ENCODE data around the gene COL3A1. TPM values are rescaled to one million over a fixed set of nuclear protein-coding genes. Genes with fewer than 3 reads are reported as not detected.
A peak's percentile ranks its signal among the peaks of the same experiment; 100 is the strongest.

The COL3A1 gene
- polyA plus RNA-seq, 4 donors: 2.0 to 648 (median 59.6) TPM

GRCh38 chr2:188969236-188969635, 4.9 kb upstream of the COL3A1 start:
- no peaks in the 10 kb centered on the region for H3K4me1 ChIP-seq (ENCODE audit: control insufficient read depth in 3 of 3, insufficient read depth in 2 of 3, low read depth in 1 of 3, low read length in 2 of 3)
- H3K4me3 ChIP-seq (ENCODE audit: low read depth in 1 of 3, low read length in 3 of 3): no peak overlapping the region
- H3K9me3 ChIP-seq (ENCODE audit: control insufficient read depth in 2 of 2, insufficient read depth in 1 of 2, low read depth in 1 of 2, low read length in 1 of 2): no peaks in the 10 kb centered on the region
- FAIRE-seq: no peak
- peak overlapping the region in 1 of 3 donors; percentile 24 for H3K27ac ChIP-seq (ENCODE audit: low read depth in 1 of 3, low read length in 2 of 3)
- H3K36me3 ChIP-seq (ENCODE audit: control insufficient read depth in 3 of 3, insufficient read depth in 2 of 3, low read depth in 1 of 3, low read length in 3 of 3): no peaks in the 10 kb centered on the region
- no peak for DNase-seq
- H3K27me3 ChIP-seq (ENCODE audit: control insufficient read depth in 3 of 3, insufficient read depth in 3 of 3, low read length in 3 of 3): no peaks in the 10 kb centered on the region
- 56 to 80% (median 67%) methylated on average over 3 of the region's 3 CpGs for WGBS, 3 donors

- 73 to 77% (median 75%) methylated on average over 2 of the region's 2 CpGs for WGBS, 3 donors
- Histone ChIP-seq H3K36me3 (ENCODE audit: control insufficient read depth in 3 of 3, insufficient read depth in 2 of 3, low read depth in 1 of 3, low read length in 3 of 3) (no peaks in the 10 kb centered on the region), H3K27me3 (ENCODE audit: control insufficient read depth in 3 of 3, insufficient read depth in 3 of 3, low read length in 3 of 3) (no peaks in the 10 kb centered on the region), H3K9me3 (ENCODE audit: control insufficient read depth in 2 of 2, insufficient read depth in 1 of 2, low read depth in 1 of 2, low read length in 1 of 2) (no peaks in the 10 kb centered on the region), H3K4me3 (ENCODE audit: low read depth in 1 of 3, low read length in 3 of 3) (no peak overlapping the region), H3K27ac (ENCODE audit: low read depth in 1 of 3, low read length in 2 of 3) (no peak overlapping the region), H3K4me1 (ENCODE audit: control insufficient read depth in 3 of 3, insufficient read depth in 2 of 3, low read depth in 1 of 3, low read length in 2 of 3) (no peaks in the 10 kb centered on the region)
- DNase-seq (no peak), FAIRE-seq (no peak)
Measured at GRCh38 chr2:188969651-188970050, 4.5 kb upstream of the COL3A1 start.

DNA sequence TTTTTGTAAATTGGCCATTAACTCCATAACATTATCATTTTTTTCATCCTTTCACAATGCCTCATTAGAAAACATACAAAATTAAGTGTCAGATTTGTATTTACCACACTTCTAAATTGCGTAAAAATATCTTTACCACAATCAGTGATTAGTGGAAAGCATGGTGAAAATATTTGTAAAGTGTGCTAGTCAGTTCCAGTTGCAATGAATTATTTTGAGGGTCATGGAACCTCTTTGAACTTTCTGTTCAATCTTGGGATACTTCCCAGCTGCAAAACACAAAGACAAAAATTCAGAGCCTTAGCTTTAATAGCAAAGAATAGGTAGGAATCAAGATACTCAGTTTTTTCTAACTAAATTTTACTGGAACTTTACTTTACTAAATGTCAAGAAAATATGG, 4.0 kb upstream of the COL3A1 start:
- H3K27ac ChIP-seq (ENCODE audit: low read depth in 1 of 3, low read length in 2 of 3): no peak overlapping the region

GRCh38 chr2:188971432-188971861, 2.7 kb upstream of the COL3A1 start:
- no peaks in the 10 kb centered on the region for H3K36me3 ChIP-seq (ENCODE audit: control insufficient read depth in 3 of 3, insufficient read depth in 2 of 3, low read depth in 1 of 3, low read length in 3 of 3)
- H3K27me3 ChIP-seq (ENCODE audit: control insufficient read depth in 3 of 3, insufficient read depth in 3 of 3, low read length in 3 of 3): no peaks in the 10 kb centered on the region
- no peak for FAIRE-seq
- H3K9me3 ChIP-seq (ENCODE audit: control insufficient read depth in 2 of 2, insufficient read depth in 1 of 2, low read depth in 1 of 2, low read length in 1 of 2): no peaks in the 10 kb centered on the region
- no peaks in the 10 kb centered on the region for H3K4me1 ChIP-seq (ENCODE audit: control insufficient read depth in 3 of 3, insufficient read depth in 2 of 3, low read depth in 1 of 3, low read length in 2 of 3)
- no peak overlapping the region for H3K4me3 ChIP-seq (ENCODE audit: low read depth in 1 of 3, low read length in 3 of 3)
- no peak for DNase-seq
- H3K27ac ChIP-seq (ENCODE audit: low read depth in 1 of 3, low read length in 2 of 3): no peak overlapping the region
- 64 to 95% (median 69%) methylated on average over 1 of the region's 1 CpG for WGBS, 3 donors

More for the DNA sequence above, 4.0 kb upstream of the COL3A1 start:
- FAIRE-seq: no peak
- H3K27me3 ChIP-seq (ENCODE audit: control insufficient read depth in 3 of 3, insufficient read depth in 3 of 3, low read length in 3 of 3): no peaks in the 10 kb centered on the region
- no peak for DNase-seq
- 59 to 75% (median 74%) methylated on average over 1 of the region's 1 CpG for WGBS, 3 donors
- H3K4me3 ChIP-seq (ENCODE audit: low read depth in 1 of 3, low read length in 3 of 3): no peak overlapping the region
- no peaks in the 10 kb centered on the region for H3K4me1 ChIP-seq (ENCODE audit: control insufficient read depth in 3 of 3, insufficient read depth in 2 of 3, low read depth in 1 of 3, low read length in 2 of 3)
- no peaks in the 10 kb centered on the region for H3K9me3 ChIP-seq (ENCODE audit: control insufficient read depth in 2 of 2, insufficient read depth in 1 of 2, low read depth in 1 of 2, low read length in 1 of 2)
- no peaks in the 10 kb centered on the region for H3K36me3 ChIP-seq (ENCODE audit: control insufficient read depth in 3 of 3, insufficient read depth in 2 of 3, low read depth in 1 of 3, low read length in 3 of 3)

- H3K36me3 ChIP-seq (ENCODE audit: control insufficient read depth in 3 of 3, insufficient read depth in 2 of 3, low read depth in 1 of 3, low read length in 3 of 3): no peaks in the 10 kb centered on the region
- peak overlapping the region in 2 of 3 donors; percentile 52 to 83 for H3K27ac ChIP-seq (ENCODE audit: low read depth in 1 of 3, low read length in 2 of 3)
- no peaks in the 10 kb centered on the region for H3K27me3 ChIP-seq (ENCODE audit: control insufficient read depth in 3 of 3, insufficient read depth in 3 of 3, low read length in 3 of 3)
- no peak overlapping the region for H3K4me3 ChIP-seq (ENCODE audit: low read depth in 1 of 3, low read length in 3 of 3)
- H3K9me3 ChIP-seq (ENCODE audit: control insufficient read depth in 2 of 2, insufficient read depth in 1 of 2, low read depth in 1 of 2, low read length in 1 of 2): no peaks in the 10 kb centered on the region
- FAIRE-seq: no peak
- no peaks in the 10 kb centered on the region for H3K4me1 ChIP-seq (ENCODE audit: control insufficient read depth in 3 of 3, insufficient read depth in 2 of 3, low read depth in 1 of 3, low read length in 2 of 3)
- WGBS, 3 donors: 57 to 80% (median 72%) methylated on average over 3 of the region's 3 CpGs
- no peak for DNase-seq
Measured at GRCh38 chr2:188973641-188974040, 532 bp upstream of the COL3A1 start.

DNA sequence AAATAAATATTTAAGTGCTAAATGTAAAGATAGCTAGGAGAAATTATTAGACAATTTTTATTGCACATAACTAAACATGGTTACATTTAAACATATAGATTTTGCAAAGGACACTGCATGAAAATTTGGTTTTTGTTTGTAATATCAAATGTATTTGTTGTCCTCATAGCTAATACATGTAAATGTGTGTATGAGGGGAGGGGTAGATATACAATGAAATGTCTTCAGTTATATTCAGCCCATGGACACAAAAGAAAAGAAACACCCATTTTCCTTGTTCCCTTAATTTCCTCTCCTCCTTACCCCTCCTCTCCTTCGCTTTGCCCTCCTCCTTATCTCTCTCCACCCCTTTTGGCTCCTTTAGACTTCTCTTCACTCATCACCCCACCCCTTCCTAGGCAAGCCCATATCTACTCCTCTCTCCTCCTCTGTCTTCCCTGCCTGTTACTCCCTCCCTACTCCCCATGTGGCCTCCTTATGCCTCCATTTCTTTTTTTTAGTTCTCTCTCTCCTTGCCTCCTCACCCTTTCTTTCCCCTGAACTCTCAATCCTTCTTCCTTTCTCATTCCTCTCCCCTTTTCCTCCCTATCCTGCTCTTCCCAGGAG, 1.4 kb downstream of the COL3A1 start:
- DNase-seq (peak; percentile 5 to 35), FAIRE-seq (peak; percentile 15)
- no peaks in the 10 kb centered on the region for H3K36me3 ChIP-seq (ENCODE audit: control insufficient read depth in 3 of 3, insufficient read depth in 2 of 3, low read depth in 1 of 3, low read length in 3 of 3)

DNA sequence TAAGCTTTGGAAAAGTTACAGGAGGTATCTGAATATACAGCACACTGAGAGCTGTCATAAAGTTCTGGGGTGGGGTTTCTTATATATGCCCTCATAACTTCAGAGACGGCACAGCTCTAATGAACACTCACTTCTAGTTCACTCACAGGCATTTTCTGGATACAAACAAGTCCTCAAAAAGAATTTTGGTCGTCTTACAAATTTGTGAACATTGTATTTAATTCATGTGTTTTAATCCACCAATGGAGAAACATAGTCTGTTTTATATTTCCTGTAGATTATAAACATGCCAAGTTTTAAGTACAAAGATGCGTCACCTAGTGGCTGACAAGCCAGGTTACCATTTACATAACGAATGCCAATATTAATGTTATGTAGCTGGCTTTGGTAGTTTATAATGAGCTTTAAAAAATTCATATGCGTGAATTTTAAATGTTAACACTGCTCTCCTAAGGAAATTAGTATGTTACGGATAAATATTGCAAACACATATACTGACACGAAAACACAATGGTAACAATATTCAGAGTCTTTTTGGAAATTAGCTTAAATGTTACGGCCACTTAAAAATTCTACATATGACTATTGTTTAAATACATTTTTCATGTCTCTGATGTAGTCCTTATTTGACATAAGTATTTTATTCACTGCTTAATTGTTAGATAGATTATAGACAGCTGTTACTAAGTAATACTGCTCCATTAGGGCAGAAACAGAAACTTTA, 2.5 kb downstream of the COL3A1 start:
- H3K36me3 ChIP-seq (ENCODE audit: control insufficient read depth in 3 of 3, insufficient read depth in 2 of 3, low read depth in 1 of 3, low read length in 3 of 3): no peaks in the 10 kb centered on the region
- peak overlapping the region in 1 of 3 donors; percentile 83 for H3K27ac ChIP-seq (ENCODE audit: low read depth in 1 of 3, low read length in 2 of 3)
- no peaks in the 10 kb centered on the region for H3K27me3 ChIP-seq (ENCODE audit: control insufficient read depth in 3 of 3, insufficient read depth in 3 of 3, low read length in 3 of 3)
- peak overlapping the region in 1 of 3 donors; percentile 62 for H3K4me3 ChIP-seq (ENCODE audit: low read depth in 1 of 3, low read length in 3 of 3)
- FAIRE-seq: peak; percentile 19
- H3K9me3 ChIP-seq (ENCODE audit: control insufficient read depth in 2 of 2, insufficient read depth in 1 of 2, low read depth in 1 of 2, low read length in 1 of 2): no peaks in the 10 kb centered on the region
- H3K4me1 ChIP-seq (ENCODE audit: control insufficient read depth in 3 of 3, insufficient read depth in 2 of 3, low read depth in 1 of 3, low read length in 2 of 3): no peaks in the 10 kb centered on the region
- DNase-seq: peak in 1 of 2 donors; percentile 23
- WGBS, 3 donors: 51 to 62% (median 61%) methylated on average over 8 of the region's 8 CpGs

More for the DNA sequence above, 1.4 kb downstream of the COL3A1 start:
- H3K27me3 ChIP-seq (ENCODE audit: control insufficient read depth in 3 of 3, insufficient read depth in 3 of 3, low read length in 3 of 3): no peaks in the 10 kb centered on the region
- no peaks in the 10 kb centered on the region for H3K9me3 ChIP-seq (ENCODE audit: control insufficient read depth in 2 of 2, insufficient read depth in 1 of 2, low read depth in 1 of 2, low read length in 1 of 2)
- H3K4me3 ChIP-seq (ENCODE audit: low read depth in 1 of 3, low read length in 3 of 3): peak overlapping the region in 1 of 3 donors; percentile 62
- WGBS, 3 donors: 11 to 21% (median 14%) methylated on average over 1 of the region's 1 CpG
- H3K27ac ChIP-seq (ENCODE audit: low read depth in 1 of 3, low read length in 2 of 3): peak overlapping the region in 2 of 3 donors; percentile 62 to 83
- H3K4me1 ChIP-seq (ENCODE audit: control insufficient read depth in 3 of 3, insufficient read depth in 2 of 3, low read depth in 1 of 3, low read length in 2 of 3): no peaks in the 10 kb centered on the region

DNA sequence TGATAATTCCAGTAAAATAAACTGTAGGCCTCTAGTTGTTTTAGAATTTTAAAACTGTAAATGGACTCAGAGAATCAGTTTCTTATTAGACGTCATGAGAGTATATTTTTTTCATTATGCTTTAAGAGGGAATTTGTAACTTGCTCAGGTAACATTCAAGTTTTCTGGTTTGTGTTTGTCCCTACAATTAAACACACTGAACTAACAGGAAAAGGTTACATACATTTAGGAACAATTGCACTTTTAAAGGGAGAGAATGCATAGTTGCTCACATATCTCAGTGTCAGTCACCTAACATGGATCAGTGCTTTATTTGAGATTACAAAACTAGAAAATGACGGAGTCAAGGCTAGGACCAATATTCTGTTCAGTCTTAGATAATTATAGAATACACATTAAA, 3.1 kb downstream of the COL3A1 start:
- DNase-seq: no peak
- no peaks in the 10 kb centered on the region for H3K4me1 ChIP-seq (ENCODE audit: control insufficient read depth in 3 of 3, insufficient read depth in 2 of 3, low read depth in 1 of 3, low read length in 2 of 3)

More for the DNA sequence above, 3.1 kb downstream of the COL3A1 start:
- no peak for FAIRE-seq
- Histone ChIP-seq H3K27me3 (ENCODE audit: control insufficient read depth in 3 of 3, insufficient read depth in 3 of 3, low read length in 3 of 3) (no peaks in the 10 kb centered on the region), H3K27ac (ENCODE audit: low read depth in 1 of 3, low read length in 2 of 3) (peak overlapping the region in 1 of 3 donors; percentile 83), H3K4me3 (ENCODE audit: low read depth in 1 of 3, low read length in 3 of 3) (peak overlapping the region in 1 of 3 donors; percentile 27), H3K9me3 (ENCODE audit: control insufficient read depth in 2 of 2, insufficient read depth in 1 of 2, low read depth in 1 of 2, low read length in 1 of 2) (no peaks in the 10 kb centered on the region), H3K36me3 (ENCODE audit: control insufficient read depth in 3 of 3, insufficient read depth in 2 of 3, low read depth in 1 of 3, low read length in 3 of 3) (no peaks in the 10 kb centered on the region)
- WGBS, 3 donors: 62 to 86% (median 80%) methylated on average over 2 of the region's 2 CpGs

Data from small intestine (tissue), 7 donors.